Measurements from ENCODE around the gene FAM222B. TPM values are rescaled to one million over a fixed set of nuclear protein-coding genes. Genes with fewer than 3 reads are reported as not detected.

Gene FAM222B
- total RNA-seq, 1 donor from 2014 or later: 7.1 TPM

DNA sequence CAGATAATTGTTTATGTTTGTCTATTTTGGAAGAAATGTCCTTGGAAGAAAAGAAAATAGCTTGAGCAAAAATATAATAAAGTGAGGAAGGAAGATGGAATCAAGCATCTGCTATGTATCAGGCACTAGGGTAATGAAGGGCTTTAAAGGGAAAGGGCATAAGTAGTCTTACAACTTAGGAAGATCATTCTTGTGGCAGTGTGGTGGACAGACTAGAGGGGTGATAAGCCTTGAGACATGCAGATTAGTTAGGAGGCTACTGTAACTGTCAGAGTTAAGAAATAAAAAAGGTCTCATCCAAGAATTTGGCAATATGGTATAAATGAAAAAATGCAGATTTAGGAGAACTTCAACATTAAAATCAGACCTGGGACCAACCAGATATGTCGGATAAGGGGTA lies 14.9 kb downstream of the FAM222B start:
- H3K27ac Mint-ChIP-seq: no peak overlapping the region
- TF ChIP-seq EZH2phosphoT487 (IDR thresholded peaks at IDR 0.05) (no peak), EZH2 (IDR thresholded peaks at IDR 0.05) (no peak)
- TF ChIP-seq, protein P1, sequence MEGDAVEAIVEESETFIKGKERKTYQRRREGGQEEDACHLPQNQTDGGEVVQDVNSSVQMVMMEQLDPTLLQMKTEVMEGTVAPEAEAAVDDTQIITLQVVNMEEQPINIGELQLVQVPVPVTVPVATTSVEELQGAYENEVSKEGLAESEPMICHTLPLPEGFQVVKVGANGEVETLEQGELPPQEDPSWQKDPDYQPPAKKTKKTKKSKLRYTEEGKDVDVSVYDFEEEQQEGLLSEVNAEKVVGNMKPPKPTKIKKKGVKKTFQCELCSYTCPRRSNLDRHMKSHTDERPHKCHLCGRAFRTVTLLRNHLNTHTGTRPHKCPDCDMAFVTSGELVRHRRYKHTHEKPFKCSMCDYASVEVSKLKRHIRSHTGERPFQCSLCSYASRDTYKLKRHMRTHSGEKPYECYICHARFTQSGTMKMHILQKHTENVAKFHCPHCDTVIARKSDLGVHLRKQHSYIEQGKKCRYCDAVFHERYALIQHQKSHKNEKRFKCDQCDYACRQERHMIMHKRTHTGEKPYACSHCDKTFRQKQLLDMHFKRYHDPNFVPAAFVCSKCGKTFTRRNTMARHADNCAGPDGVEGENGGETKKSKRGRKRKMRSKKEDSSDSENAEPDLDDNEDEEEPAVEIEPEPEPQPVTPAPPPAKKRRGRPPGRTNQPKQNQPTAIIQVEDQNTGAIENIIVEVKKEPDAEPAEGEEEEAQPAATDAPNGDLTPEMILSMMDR (IDR thresholded peaks at IDR 0.05): no peak
- no peaks in the 10 kb centered on the region for H4K20me1 ChIP-seq (ENCODE audit: low read depth)
- H3K36me3 Mint-ChIP-seq: peaks cover 11% of the 10 kb centered on the region
- no peak overlapping the region for H3K4me3 Mint-ChIP-seq
- no peak overlapping the region for H3K27ac ChIP-seq
- no peak overlapping the region for H2AFZ ChIP-seq (replicated peaks)
- H3K79me2 ChIP-seq (ENCODE audit: low read depth): peaks cover 85% of the 10 kb centered on the region
- no peaks in the 10 kb centered on the region for H3K9me3 Mint-ChIP-seq
- no peaks in the 10 kb centered on the region for H3K27me3 Mint-ChIP-seq (ENCODE audit: insufficient read depth, low read depth)
- DNase-seq (ENCODE audit: low spot score): no peak
- no peak overlapping the region for H3K4me3 ChIP-seq
- no peaks in the 10 kb centered on the region for H3K4me1 ChIP-seq
- H3K9me3 ChIP-seq (ENCODE audit: low read depth): no peaks in the 10 kb centered on the region
- H3K9ac ChIP-seq: no peak overlapping the region
- H3F3A ChIP-seq (ENCODE audit: low read depth): peaks cover 16% of the 10 kb centered on the region
- H3K27me3 ChIP-seq: no peaks in the 10 kb centered on the region
- H3K36me3 ChIP-seq: no peaks in the 10 kb centered on the region
- no peaks in the 10 kb centered on the region for H3K4me1 Mint-ChIP-seq
- H3K4me2 ChIP-seq: no peak overlapping the region

DNA sequence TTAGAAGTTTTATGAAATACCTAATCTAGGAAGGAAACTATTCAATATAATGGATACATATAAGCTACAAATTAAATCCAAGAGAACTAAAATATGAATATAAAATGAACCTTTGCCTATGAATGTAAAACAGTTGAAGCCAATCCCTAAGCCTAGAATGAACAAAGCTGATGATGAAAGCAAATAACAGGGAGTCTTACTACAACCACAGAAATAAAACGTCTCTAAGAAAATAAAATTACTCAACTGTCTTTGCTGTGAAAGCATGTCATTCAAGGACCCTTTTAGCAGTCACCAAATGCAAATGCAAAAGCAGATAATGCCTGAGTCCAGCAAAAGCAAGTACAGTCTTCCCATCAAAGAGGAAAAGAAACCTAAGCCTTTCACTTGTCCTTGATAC lies 23.0 kb downstream of the FAM222B start:
- TF ChIP-seq EZH2 (IDR thresholded peaks at IDR 0.05) (no peak), EZH2phosphoT487 (IDR thresholded peaks at IDR 0.05) (no peak)
- TF ChIP-seq, protein P1 (IDR thresholded peaks at IDR 0.05): no peak
- Histone ChIP-seq H3K79me2 (ENCODE audit: low read depth) (peaks cover 91% of the 10 kb centered on the region), H3K27me3 (no peaks in the 10 kb centered on the region), H4K20me1 (ENCODE audit: low read depth) (no peaks in the 10 kb centered on the region), H2AFZ (replicated peaks) (no peak overlapping the region), H3K27ac (no peak overlapping the region), H3K4me1 (peaks cover 12% of the 10 kb centered on the region), H3K36me3 (peaks cover 4% of the 10 kb centered on the region), H3F3A (ENCODE audit: low read depth) (peaks cover 16% of the 10 kb centered on the region), H3K9me3 (ENCODE audit: low read depth) (no peaks in the 10 kb centered on the region), H3K9ac (no peak overlapping the region), H3K4me3 (no peak overlapping the region), H3K4me2 (no peak overlapping the region)
- no peak overlapping the region for H3K27ac Mint-ChIP-seq
- H3K27me3 Mint-ChIP-seq (ENCODE audit: insufficient read depth, low read depth): no peaks in the 10 kb centered on the region
- no peaks in the 10 kb centered on the region for H3K9me3 Mint-ChIP-seq
- peaks cover 2% of the 10 kb centered on the region for H3K4me1 Mint-ChIP-seq
- DNase-seq (ENCODE audit: low spot score): no peak
- H3K4me3 Mint-ChIP-seq: no peak overlapping the region
- peaks cover 2% of the 10 kb centered on the region for H3K36me3 Mint-ChIP-seq

DNA sequence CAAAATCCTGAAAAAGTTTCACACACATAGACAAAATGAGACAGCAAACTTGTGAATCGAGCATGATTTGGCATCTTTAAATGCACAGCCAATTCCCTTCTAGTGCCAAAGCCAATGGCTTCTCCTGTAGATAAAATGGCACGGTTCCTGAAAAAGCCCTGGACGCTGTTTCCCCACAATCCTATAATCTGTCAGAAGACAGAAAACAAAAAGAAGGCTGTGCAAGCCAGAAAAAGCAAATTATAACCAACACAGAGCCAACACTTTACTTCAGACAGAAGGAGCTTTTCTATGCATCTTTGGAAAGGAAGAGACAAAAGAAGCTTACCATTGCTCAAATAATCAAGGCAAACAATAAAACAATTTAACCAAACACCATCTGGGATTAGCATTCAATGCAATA lies 23.8 kb downstream of the FAM222B start:
- Histone ChIP-seq H3K79me2 (ENCODE audit: low read depth) (peaks cover 95% of the 10 kb centered on the region), H4K20me1 (ENCODE audit: low read depth) (no peaks in the 10 kb centered on the region), H3K27me3 (no peaks in the 10 kb centered on the region), H3K4me1 (peaks cover 12% of the 10 kb centered on the region), H3K36me3 (peaks cover 4% of the 10 kb centered on the region), H3F3A (ENCODE audit: low read depth) (peaks cover 23% of the 10 kb centered on the region), H3K9ac (no peak overlapping the region), H3K4me2 (no peak overlapping the region), H3K9me3 (ENCODE audit: low read depth) (no peaks in the 10 kb centered on the region), H2AFZ (replicated peaks) (no peak overlapping the region), H3K4me3 (no peak overlapping the region), H3K27ac (peak overlapping the region; percentile 48)
- no peaks in the 10 kb centered on the region for H3K9me3 Mint-ChIP-seq
- no peak overlapping the region for H3K4me3 Mint-ChIP-seq
- H3K4me1 Mint-ChIP-seq: peaks cover 2% of the 10 kb centered on the region
- no peak overlapping the region for H3K27ac Mint-ChIP-seq
- H3K36me3 Mint-ChIP-seq: peaks cover 2% of the 10 kb centered on the region
- TF ChIP-seq EZH2 (IDR thresholded peaks at IDR 0.05) (no peak), EZH2phosphoT487 (IDR thresholded peaks at IDR 0.05) (no peak)
- TF ChIP-seq, protein P1 (IDR thresholded peaks at IDR 0.05): no peak
- no peaks in the 10 kb centered on the region for H3K27me3 Mint-ChIP-seq (ENCODE audit: insufficient read depth, low read depth)
- DNase-seq (ENCODE audit: low spot score): no peak
